DMS 273 (cell line): Measurements from ENCODE around the gene SMIM33.
A peak's percentile ranks its signal among the peaks of the same experiment; 100 is the strongest.
"Not testable (repeated sequence)": the region's sequence is repeated elsewhere in the genome, so short reads cannot be mapped to it uniquely, and the experiment has no call there.

Source experiments
- DNase-seq: peaks from one replicate; lab custom pipeline; 2025; ENCODE audit not compliant: unreplicated experiment; lab: John Stamatoyannopoulos, UW

Gene SMIM33

GRCh38 chr5:139481580-139482049, 10.8 kb downstream of the SMIM33 start:
- peak; percentile 73 for DNase-seq

GRCh38 chr5:139482050-139482889, 11.5 kb downstream of the SMIM33 start, which contains the start of gene STING1:
STING1 (minus strand) TSS chr5:139482758; CDS start chr5:139481704, 1,054 bp downstream.
- peak; percentile 97 for DNase-seq

- not testable (repeated sequence) for DNase-seq
Observed at GRCh38 chr5:139482890-139483208, 12.0 kb downstream of the SMIM33 start.

- DNase-seq: peak; percentile 36
Observed at GRCh38 chr5:139486201-139486600, 15.4 kb downstream of the SMIM33 start.

- DNase-seq: no peak
Observed at GRCh38 chr5:139488260-139488659, 17.5 kb downstream of the SMIM33 start.

GRCh38 chr5:139492700-139493192, 21.9 kb downstream of the SMIM33 start:
- peak; percentile 31 for DNase-seq

- no peak for DNase-seq
Observed at GRCh38 chr5:139494256-139494655, 23.5 kb downstream of the SMIM33 start.

GRCh38 chr5:139494832-139495231, 24.0 kb downstream of the SMIM33 start:
- DNase-seq: no peak

- no peak for DNase-seq
Observed at GRCh38 chr5:139495638-139496435, 25.0 kb downstream of the SMIM33 start.

GRCh38 chr5:139501381-139501780, 30.6 kb downstream of the SMIM33 start:
- no peak for DNase-seq

- not testable (repeated sequence) for DNase-seq
Observed at GRCh38 chr5:139503036-139503817, 32.4 kb downstream of the SMIM33 start.

GRCh38 chr5:139503879-139504278, 33.1 kb downstream of the SMIM33 start:
- DNase-seq: not testable (repeated sequence)

- not testable (repeated sequence) for DNase-seq
Observed at GRCh38 chr5:139504722-139505121, 33.9 kb downstream of the SMIM33 start.

GRCh38 chr5:139512786-139513390, 42.1 kb downstream of the SMIM33 start:
- DNase-seq: peak; percentile 16

- peak; percentile 93 for DNase-seq
Observed at GRCh38 chr5:139513434-139513833, 42.6 kb downstream of the SMIM33 start.

GRCh38 chr5:139513852-139514485, 43.2 kb downstream of the SMIM33 start:
- DNase-seq: no peak

GRCh38 chr5:139514486-139514856, 43.7 kb downstream of the SMIM33 start:
- no peak for DNase-seq

- peak; percentile 97 for DNase-seq
Observed at GRCh38 chr5:139517683-139518564, 47.1 kb downstream of the SMIM33 start.
